Umbilical cord (tissue), 2 donors: ENCODE data around the gene SNX10. TPM values are rescaled to one million over a fixed set of nuclear protein-coding genes. Genes with fewer than 3 reads are reported as not detected.
A peak's percentile ranks its signal among the peaks of the same experiment; 100 is the strongest.
"Not testable (repeated sequence)": the region's sequence is repeated elsewhere in the genome, so short reads cannot be mapped to it uniquely, and the experiment has no call there.

ENCODE experiments used
- DNase-seq: peaks from one replicate; pipeline ENCODE4 v3.0.0-alpha.2; 2015; ENCODE audit warnings: low spot score
- total RNA-seq: library from RNA; depleted of rRNA; stranded (reverse); fragments of >200 nt; gene quantifications from one replicate; pipeline ENCODE4 v1.2.3, GENCODE V29; 2014; ENCODE audit warnings: low replicate concordance; ENCODE audit not compliant: insufficient read depth

Gene SNX10, protein sequence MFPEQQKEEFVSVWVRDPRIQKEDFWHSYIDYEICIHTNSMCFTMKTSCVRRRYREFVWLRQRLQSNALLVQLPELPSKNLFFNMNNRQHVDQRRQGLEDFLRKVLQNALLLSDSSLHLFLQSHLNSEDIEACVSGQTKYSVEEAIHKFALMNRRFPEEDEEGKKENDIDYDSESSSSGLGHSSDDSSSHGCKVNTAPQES
- 3.6 TPM for total RNA-seq

DNA sequence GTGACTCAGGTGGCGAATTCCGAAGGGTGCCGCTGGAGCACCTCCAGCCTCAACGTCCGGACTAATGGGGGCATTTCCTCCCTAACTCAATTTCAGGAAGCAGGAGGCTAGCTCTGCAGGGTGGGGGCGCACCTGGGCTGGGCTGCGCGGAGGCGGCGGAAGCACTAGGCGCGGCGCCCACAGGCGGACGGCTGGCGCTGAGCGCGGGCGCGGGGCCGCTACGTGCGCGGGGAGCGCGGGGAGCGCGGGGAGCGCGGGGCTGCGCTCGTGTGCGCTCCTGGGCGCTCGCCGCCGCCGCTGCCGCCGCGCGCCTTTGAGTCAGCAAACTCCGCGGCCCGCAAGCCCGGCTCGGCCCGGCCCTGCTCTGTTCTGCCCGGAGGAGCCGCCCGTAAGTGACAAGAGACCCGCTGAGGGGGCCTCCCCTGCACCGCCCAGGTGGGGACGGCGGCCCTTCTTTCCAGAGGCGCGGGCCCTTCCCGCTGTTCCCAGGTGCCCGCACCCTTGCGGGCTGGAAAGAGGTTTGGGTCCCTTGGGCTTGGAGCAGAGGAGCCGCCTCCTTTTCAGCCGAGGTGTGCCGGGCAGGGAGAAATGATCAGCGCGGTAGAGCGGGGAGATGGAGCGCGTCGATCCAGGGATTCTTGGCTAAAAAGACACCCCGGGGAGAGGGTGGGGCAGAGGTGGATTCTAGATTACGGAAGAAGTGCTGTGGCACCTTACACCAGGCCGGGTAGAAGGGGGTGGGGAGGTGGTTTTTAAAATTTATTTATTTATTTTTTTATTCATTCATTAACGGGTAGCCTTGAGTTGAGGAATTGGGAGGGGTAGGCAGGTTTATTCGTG is at the start of gene SNX10:
Gene SNX10, plus strand, starts transcription at position 164 of the 840 bp plus-strand sequence. CDS start 54,581 bp downstream, outside the sequence.
- DNase-seq: peak; percentile 36

DNA sequence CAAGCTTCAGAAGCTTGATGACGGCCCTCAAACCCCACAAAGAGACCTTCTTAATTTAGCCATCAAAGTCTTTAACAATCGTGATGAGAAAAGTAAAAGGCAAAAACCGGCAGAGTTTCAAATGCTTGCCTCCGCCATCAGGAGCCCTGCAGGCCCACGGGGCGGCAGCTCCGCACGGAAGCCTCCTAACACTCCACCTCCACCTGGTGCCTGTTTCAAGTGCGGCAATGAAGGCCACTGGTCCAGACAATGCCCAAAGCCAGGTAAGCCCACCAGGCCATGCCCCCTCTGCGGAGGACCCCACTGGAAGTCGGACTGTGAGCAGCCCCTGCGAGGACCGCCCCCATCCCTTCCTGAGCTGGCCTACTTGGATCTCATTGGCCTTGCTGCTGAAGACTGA is 46.5 kb upstream of the SNX10 start:
- no peak for DNase-seq

DNA sequence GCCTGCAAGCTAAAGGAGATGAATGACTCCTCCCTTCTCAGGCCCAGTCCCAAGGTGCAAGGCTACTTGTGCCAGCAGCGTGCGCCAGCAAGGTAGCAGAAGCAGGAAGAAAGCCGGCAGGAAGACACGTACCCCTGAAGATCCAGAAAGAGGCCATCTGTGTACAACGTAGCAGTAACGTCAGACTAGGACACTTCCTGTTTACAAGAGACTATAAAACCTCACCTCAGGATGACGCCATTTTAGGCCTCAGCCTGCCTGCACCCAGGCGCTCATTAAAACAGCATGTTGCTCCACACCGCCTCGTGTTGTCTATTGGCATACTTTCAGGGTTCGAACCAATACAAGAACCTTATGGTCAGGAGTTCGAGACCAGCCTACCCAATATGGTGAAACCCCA is 41.4 kb upstream of the SNX10 start:
- no peak for DNase-seq

DNA sequence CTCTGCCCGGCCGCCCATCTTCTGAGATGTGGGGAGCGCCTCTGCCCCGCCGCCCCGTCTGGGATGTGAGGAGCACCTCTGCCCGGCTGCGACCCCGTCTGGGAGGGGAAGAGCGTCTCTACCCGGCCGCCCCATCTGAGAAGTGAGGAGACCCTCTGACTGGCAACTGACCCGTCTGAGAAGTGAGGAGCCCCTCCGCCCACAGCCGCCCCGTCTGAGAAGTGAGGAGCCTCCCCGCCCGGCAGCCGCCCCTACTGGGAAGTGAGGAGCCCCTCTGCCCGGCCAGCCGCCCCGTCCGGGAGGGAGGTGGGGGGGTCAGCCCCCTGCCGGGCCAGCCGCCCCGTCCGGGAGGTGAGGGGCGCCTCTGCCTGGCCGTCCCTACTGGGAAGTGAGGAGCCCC is 29.8 kb upstream of the SNX10 start:
- not testable (repeated sequence) for DNase-seq

DNA sequence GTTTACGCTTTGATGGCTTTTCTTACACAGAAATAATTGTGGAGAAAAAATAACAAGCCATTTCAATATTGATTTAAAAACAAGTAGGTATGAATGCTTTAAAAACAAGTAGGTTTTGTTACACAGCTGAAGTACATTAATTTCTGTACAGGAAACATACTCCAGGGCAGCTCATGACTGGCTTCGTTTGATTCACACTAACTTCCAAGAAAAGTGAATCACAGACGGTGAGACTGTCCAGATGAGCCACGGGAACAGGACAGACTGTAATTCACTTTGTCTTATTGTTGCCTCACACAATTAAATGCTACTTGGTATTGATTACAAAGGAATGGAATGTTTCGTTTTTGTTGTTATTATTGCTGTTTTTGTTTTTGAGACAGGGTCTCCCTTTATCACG is 26.6 kb upstream of the SNX10 start:
- no peak for DNase-seq

DNA sequence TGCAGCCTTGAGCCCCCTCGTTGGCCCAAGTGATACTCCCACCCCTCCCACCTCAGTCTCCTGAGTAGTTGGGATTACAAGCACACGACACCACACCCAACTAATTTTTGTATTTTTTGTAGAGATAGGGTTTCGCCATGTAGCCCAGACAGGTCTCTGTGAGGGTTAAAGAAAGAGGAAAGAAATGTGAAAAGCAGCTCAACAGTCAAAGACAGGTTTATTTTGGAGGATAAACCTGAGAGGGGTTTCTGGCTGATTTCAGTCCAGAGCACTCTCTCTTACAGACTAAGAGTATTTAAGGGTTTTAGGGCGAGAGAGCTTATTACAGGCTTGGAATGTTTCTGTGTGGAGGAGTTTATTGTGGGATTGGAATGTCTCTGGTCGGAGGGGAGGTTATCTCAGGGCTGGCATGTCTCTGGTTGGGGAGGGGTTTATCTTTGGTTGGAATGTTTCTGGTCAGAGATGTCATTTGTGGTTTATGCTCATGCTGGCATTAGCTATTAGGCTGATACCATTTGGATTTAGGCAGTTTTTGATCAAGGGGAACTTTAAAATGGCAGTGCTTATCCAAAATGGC is 26.1 kb upstream of the SNX10 start:
- no peak for DNase-seq

DNA sequence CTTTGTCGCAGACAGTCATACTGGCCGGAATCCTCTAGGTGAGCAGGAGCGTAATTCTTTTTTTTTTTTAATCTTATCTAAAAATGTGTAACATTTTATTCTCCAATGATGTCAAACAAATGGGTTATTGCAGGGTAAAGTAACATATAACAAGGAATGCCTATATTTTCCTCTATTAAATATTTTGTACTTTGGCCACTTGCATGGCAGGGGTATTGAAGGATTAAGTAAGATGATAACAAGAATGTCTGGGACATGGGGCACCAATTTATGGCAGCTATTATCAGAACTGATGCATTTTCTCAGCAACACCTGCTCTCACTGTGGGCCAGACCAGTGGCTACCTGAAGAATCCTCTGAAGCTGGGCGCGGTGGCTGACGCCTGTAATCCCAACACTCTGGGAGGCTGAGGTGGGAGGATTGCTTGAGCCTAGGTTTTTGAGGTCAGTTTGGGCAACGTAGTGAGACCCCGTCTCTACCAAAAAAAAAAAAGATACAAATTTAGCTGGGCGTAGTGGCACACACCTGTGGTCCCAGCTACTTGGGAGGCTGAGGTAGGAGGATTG is 24.0 kb upstream of the SNX10 start:
- no peak for DNase-seq

DNA sequence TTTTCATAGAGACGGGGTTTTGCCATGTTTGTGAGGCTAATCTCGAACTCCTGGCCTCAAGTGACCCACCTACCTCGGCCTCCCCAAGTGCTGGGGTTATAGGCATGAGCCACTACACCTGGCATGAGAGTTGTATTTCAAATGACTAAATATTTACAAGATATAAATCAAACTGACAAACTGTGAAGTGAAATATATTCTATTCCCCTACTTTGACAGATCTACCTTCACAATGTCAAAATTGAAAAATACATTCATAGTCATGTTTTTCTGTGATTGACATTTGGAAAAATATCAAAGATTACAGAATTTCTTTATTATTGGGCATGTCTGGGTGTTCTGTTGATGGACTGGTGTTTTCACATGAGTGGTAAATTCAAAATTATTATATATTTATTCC is 16.4 kb upstream of the SNX10 start:
- DNase-seq: no peak

DNA sequence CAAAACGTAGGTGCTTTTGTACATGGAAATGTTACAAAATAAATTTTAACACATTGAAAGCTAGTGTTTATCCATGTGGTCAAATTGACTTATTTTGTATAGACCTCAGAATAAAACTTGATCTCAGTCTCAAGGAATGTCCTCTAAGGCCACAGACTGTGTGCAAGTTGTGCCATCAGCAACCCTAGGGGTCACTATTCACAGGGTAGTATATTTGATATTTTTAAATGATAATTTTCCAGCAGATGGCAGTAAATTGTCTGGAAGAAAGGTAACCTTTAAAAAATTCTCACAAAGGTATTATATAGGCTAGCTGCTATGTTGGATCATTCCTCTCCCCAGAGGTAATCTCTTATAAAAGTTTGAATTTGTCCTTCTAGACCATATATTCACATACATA is 12.9 kb upstream of the SNX10 start:
- DNase-seq: peak; percentile 14

DNA sequence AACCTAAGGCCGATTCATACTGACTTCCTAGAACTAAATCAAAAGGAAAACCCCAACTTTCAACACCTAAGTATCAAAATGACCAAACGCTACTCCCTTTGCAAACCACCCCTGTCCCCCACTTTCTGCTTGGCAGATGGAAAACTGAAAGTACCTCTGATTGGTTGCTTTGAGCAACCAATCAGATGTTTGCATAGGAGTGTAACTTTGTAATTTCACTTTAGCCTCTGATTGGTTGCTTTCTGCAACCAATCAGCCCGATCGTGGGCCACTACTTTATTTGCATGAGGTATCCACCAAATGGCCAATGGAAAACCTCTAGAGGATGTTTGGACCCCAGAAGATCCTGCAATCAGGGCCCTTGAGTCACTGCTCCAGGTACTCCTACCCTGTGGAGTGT is 12.3 kb upstream of the SNX10 start:
- no peak for DNase-seq

DNA sequence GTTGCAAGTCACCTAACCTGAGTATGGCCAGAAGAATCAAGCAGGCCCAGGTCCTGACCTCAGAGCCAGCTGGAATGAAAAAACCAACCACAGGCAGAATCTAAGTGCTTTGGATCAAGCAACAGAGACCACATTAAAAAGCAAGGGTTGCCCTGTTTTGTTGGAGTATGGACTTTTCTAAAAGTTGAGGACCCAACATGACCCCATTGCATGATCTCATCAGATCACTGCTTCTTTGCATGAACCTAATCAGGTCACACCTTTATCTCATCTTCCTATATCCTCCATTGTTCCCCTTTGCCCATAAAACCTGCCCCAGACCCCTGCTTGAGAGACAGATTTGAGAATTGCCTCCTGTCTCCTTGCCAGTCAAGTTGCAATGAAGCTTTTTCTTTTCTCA is 11.6 kb upstream of the SNX10 start:
- no peak for DNase-seq

DNA sequence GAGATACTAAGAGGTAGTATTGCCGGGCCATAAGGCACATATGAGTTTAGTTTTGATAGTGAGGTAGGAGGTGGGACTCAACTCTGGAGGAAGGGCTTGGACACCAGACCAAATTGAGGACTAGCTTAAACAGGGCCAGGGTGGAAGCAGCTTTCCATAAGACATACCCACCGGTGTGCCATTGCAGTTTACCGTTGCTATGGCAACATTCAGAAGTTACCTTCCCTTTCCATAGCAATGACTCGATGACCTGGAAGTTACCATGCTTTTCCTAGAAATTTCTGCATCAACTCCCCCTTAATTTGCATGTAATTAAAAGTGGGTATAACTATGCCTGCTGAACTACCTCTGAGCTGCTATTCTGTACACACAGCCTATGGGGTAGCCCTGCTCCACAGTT is 10.9 kb upstream of the SNX10 start:
- DNase-seq: no peak

DNA sequence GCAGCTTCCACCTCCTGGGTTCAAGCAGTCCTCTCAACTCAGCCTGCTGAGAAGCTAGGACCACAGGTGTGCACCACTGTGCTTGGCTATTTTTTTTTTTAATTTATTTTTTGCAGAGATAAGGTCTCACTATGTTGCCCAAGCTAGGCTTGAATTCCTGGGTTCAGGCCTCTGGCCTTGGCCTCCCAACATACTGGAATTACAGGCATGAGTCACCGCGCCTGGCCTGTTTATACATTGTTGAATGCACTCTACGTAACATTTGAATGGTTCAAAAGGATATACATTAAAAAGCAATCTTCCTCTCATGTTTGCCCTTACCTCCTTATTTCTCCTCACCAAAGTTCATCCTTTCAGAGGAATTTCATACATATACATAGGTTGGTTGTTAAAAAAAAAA is 7.2 kb upstream of the SNX10 start:
- no peak for DNase-seq

DNA sequence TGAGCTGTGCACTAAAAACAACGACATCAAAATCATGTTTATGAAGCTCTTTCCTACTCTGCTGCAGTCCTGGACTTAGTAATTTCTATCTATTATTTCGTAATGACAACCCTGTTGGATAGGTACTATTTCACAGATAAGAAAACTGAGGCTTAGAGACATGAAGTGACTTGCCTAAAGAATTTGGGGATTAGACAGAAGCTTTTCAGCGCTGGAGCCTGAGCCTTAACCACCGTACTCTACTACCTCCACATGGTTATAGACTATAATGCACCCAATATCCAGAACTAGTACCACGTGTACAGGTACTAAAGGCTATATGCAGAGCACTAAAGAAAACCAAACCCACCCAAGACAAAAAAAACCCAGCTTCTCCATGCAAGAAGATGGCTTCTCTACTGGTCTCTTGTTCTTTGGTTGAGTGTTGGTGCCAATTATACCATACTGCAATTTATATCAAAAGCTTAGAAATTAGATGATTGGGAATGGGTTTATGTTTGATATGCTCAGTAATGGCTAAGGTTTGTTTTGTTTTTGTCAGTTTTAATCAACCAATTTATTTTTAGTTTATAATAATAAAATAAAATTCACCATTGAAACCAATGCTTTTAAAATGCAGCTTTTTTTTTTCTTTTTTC is 6.5 kb upstream of the SNX10 start:
- no peak for DNase-seq

DNA sequence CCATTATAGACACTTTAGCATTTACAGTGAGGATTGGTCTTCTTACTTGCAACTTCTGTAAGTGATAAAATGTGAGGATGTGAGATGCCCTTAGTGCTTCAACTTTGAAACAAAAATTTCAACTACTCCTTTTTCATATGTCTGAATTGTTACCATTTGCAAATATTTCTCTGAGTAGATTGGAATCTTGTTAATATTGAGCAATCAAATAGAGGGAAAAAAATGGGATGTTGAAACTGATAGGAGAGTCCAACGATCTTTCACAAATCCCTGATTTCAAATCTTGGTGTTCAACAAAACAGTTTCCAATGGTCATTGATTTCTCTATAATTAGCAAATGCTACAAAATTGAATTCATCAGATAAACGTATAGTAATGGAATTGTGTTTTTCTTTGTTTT is 5.5 kb upstream of the SNX10 start:
- DNase-seq: no peak

DNA sequence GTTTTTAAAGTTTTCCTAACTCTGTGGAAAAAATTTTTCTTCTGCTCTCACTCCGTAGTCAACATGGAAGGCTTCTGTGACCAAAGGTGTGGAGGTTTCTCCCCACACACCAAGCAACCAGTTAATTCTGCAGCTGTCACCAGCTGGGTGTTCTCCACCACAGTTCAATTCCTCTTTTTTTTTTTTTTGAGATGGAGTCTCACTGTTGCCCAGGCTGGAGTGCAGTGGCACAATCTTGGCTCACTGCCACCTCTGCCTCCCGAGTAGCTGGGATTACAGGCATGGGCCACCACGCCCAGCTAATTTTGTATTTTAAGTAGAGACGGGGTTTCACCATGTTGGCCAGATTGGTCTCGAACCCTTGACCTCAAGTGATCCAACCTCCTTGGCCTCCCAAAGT is 3.5 kb upstream of the SNX10 start:
- not testable (repeated sequence) for DNase-seq

DNA sequence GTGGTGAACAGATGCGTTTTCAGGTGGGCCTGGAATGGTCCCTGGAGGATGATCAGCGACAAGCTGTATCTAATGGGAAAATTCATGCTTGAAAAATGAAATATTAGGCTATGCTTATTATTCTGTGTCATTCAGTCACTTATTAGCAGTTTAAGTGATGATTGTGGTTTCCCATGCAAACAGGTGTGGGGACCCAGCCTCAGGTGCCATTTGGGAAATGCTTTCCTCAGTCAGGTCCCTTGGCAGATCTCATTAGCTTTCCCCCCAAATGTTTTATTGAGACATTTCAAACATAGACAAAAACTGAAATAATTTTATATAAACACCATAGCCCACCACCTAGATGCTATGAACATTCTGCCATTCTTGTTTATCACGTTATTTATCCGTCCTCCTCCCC is 411 bp upstream of the SNX10 start:
- no peak for DNase-seq

DNA sequence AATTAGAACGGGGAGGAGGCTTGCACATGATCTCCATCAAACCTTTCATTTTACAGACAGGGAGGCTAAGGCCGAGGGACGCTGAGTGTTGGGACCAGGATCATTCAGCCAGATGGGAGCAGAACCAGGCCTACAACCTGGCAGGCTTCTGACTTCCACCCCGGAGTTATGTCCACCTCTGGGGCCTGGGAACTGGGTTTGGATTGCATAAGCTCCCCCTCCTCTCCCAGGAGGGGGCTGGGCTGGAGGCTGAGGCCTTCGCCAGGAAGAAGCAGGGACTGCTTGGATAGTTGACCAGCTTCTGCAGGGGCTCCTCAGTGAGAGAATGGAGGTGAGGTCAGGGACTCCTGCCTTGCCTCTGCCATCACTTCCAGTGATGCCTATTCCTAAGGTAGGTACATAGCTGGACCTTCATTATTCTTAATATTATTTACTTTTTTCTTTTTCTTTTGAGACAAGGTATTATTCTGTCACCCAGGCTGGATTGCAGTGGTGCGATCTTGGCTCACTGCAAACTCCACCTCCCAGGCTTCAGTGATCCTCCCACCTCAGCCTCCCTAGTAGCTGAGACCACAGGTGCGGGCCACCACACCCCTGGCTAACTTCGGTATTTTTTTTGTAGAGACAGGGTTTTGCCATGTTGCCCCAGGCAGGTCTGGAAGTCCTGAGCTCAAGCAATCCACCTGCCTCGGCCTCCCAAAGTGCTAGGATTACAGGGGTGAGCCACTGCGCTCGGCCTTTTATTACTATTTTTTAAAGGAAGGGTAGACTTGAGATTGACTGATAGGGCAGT is 1.3 kb downstream of the SNX10 start:
- DNase-seq: no peak

DNA sequence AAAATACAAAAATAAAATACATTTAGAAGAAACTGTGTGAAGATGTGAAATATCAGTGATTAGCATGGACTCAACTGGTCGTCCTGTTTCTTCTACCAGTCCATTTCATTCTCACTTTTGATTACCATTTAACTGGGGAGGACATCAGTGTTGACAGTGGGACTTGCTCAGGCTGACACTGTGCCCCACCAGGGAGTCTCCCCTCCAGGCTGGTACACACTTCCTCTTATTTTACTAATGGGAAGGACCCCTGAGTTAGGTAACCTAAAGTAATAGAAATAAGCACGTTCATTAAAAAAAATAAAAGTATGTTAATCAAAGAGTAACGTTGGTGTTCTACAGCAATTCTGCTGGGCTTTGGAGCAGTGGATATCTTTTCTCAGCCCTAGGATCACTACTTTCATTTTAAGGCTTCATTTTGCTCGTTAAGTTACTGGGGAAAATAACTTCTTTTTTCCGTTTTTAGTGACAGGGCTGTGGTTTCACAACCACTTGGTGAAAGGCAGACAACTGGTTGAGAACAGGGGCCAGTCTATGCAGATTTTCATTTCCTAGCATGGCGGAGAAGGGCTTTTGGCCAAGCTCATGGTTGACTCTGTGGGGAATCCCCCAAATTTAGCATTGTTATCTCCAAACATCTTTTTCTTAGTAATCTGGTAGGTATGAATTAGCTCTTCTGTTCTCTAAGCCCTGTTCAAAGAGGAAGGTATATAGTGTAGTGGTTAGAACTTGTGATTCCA is 2.1 kb downstream of the SNX10 start:
- no peak for DNase-seq

DNA sequence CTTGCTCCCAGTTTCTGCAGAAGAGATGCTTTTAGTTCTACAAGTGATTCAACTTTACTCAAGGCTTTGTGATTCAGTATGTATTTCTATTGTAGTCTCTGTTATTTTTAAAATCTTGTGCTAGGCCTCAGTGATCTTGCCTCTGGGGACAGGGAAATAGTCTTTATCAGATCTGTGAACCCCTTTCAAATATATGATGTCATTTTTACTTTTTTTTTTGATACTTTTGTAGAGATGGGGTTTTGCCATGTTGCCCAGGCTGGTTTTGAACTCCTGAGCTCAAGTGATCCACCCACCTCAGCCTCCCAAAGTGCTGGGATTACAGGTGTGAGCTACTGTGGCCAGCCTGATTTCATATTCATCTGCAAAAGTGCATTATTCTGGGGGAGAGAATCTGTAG is 3.4 kb downstream of the SNX10 start:
- no peak for DNase-seq

DNA sequence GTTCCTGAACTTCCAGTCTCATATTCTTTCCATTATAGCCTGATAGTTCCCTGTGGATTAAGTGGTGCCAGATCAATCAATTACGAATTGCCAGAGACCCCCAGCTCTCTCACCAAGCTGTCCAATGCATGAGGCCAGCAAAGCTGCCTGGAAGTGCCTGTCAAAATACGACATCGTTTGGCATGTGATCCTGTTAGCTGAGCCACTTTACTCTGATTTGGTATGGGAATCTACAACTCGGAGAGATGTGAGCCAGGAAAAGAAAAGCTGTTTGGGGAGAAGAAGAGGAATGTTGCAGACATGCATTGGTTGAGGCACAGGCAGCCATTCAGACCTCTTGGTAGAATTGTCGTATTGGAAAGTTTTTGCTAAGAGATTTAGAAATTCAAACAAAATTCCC is 3.9 kb downstream of the SNX10 start:
- no peak for DNase-seq
